MCF 10A (cell line): ENCODE measurements around the gene IGFALS. TPM values are rescaled to one million over a fixed set of nuclear protein-coding genes. Genes with fewer than 3 reads are reported as not detected.

ENCODE experiments used
- BruUV-seq: library from RNA; stranded (reverse); fragments of 400-500 nt; replicated peaks from 2 replicates; lab custom pipeline; 2021; lab: Mats Ljungman, UMichigan
- CTCF ChIA-PET: fragments of 300-600 bp; sonication (Branson Sonifier 250); formaldehyde crosslinking; extraction: SDS; loops from one replicate; lab custom pipeline; 2021; ENCODE audit warnings: antibody characterized with exemption, inconsistent platforms; lab: Yijun Ruan, JAX
- POLR2A ChIA-PET: fragments of 300-600, 350-650 bp; sonication (Branson Sonifier 250); formaldehyde crosslinking; extraction: SDS; loops from one replicate; lab custom pipeline; 2020; ENCODE audit warnings: antibody characterized with exemption, inconsistent platforms; lab: Yijun Ruan, JAX
- DNase-seq: peaks from one replicate; pipeline ENCODE4 v3.0.0-alpha.2; 2018; ENCODE audit not compliant: unreplicated experiment
- H3K27ac Mint-ChIP-seq: one replicate; pipeline ENCODE4 v1.8.0; 2022; ENCODE audit warnings: mild to moderate bottlenecking, low read depth, mixed read lengths; ENCODE audit not compliant: unreplicated experiment
- H3K27me3 Mint-ChIP-seq: one replicate; pipeline ENCODE4 v1.8.0; 2022; ENCODE audit warnings: mixed read lengths; ENCODE audit not compliant: insufficient read depth, unreplicated experiment
- H3K36me3 Mint-ChIP-seq: one replicate; pipeline ENCODE4 v1.8.0; 2022; ENCODE audit warnings: mild to moderate bottlenecking, moderate library complexity, mixed read lengths; ENCODE audit not compliant: insufficient read depth, unreplicated experiment
- H3K4me1 Mint-ChIP-seq: one replicate; pipeline ENCODE4 v1.8.0; 2022; ENCODE audit warnings: mixed read lengths; ENCODE audit not compliant: insufficient read depth, unreplicated experiment
- H3K4me3 Mint-ChIP-seq: one replicate; pipeline ENCODE4 v1.8.0; 2022; ENCODE audit warnings: mild to moderate bottlenecking, moderate library complexity, mixed read lengths; ENCODE audit not compliant: unreplicated experiment
- H3K9me3 Mint-ChIP-seq: one replicate; pipeline ENCODE4 v1.8.0; 2022; ENCODE audit warnings: mixed read lengths; ENCODE audit not compliant: unreplicated experiment
- CTCF ChIP-seq: fragments of 200-600 bp; IDR thresholded peaks from one replicate; pipeline ENCODE4 v1.8.0; 2022; ENCODE audit warnings: antibody characterized with exemption, mild to moderate bottlenecking; ENCODE audit not compliant: unreplicated experiment
- intact Hi-C: fragments of 100-400 bp; cut with micrococcal nuclease; formaldehyde crosslinking; loops from 2 replicates; pipeline ENCODE4 v1.14.1; 2022
- total RNA-seq: library from RNA; stranded (reverse); gene quantifications from 2 replicates; pipeline ENCODE4 v1.2.3, GENCODE V29; 2022

IGFALS gene
- total RNA-seq, 1 experiment from 2014 or later = not detected

DNA sequence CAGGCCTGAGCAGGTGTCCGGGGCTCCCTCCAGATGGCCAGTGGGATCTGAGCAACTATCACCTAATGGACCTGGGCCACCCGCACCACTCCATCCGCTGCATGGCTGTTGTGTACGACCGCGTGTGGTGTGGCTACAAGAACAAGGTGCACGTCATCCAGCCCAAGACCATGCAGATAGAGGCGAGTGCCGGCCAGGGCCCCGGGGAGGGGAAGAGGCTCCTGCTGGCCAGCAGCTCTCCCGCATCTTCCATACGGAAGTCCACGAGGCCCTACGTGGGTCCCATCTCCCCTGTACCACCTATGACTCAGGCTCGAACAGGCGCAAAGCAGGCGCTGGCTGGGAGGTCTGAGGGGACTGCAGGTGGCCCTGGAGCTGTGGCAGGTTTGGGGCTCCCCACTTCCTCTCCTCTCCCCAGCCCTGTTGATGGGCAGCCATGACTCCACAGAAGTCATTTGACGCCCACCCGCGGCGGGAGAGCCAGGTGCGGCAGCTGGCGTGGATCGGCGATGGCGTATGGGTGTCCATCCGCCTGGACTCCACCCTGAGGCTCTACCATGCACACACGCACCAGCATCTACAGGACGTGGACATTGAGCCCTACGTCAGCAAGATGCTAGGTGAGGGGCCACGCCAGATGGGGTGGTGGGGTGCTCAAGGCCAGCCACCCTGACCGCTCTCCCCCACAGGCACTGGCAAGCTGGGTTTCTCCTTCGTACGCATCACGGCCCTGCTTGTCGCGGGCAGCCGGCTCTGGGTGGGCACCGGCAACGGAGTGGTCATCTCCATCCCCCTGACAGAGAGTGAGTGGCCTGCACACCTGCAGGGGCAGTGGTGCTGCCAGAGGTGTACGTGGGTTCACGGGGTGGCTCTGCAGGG is 26.1 kb downstream of the IGFALS start:
- Mint-ChIP-seq H3K4me3 (no peak overlapping the region), H3K4me1 (peaks cover 7% of the 10 kb centered on the region), H3K9me3 (no peaks in the 10 kb centered on the region), H3K27ac (no peak overlapping the region), H3K36me3 (peaks cover 75% of the 10 kb centered on the region), H3K27me3 (no peaks in the 10 kb centered on the region)
- TF ChIP-seq CTCF = no peak
- CTCF ChIA-PET = interaction anchor here (0.9 kb wide), 1 partner anchor 12 kb away, joined by 3 read pairs; no protein-coding TSS in a partner anchor
- no TSS peak for BruUV-seq
- intact Hi-C loops = no loop called here
- no peak for DNase-seq
- POLR2A ChIA-PET = interaction anchor here (0.6 to 7.7 kb wide), 3 partner anchors 14 to 198 kb away, joined by 3 to 137 read pairs (median 57); partner anchors contain the start of genes MAPK8IP3, NUBP2, RPS2 and SPSB3

DNA sequence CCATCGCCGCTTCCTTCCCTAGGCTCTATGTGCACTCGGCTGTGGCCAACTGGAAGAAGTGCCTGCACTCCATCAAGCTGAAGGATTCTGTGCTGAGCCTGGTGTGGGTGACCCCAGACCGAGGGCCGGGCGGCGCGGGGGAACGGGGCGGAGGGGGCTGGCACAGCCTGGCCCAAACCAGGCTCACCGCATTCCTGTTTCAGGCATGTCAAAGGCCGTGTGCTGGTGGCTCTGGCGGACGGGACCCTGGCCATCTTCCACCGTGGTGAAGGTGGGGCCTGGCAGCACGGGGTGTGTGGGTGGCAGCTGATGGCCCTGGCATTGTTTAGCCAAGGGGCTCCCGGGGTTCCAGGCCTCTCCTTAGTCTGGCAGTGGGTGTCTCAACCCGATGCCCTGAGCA is 26.8 kb downstream of the IGFALS start:
- H3K4me1 Mint-ChIP-seq = peaks cover 7% of the 10 kb centered on the region
- peaks cover 75% of the 10 kb centered on the region for H3K36me3 Mint-ChIP-seq
- intact Hi-C loops = no loop called here
- TF ChIP-seq CTCF = no peak
- H3K4me3 Mint-ChIP-seq = no peak overlapping the region
- CTCF ChIA-PET = no interaction called here
- no peaks in the 10 kb centered on the region for H3K27me3 Mint-ChIP-seq
- H3K9me3 Mint-ChIP-seq = no peaks in the 10 kb centered on the region
- no TSS peak for BruUV-seq
- POLR2A ChIA-PET = interaction anchor here (0.6 kb wide), 1 partner anchor 198 kb away, joined by 3 read pairs; the partner anchor contains the start of gene RPS2
- H3K27ac Mint-ChIP-seq = no peak overlapping the region
- DNase-seq = no peak

GRCh38 chr16:1766231-1766630 is 27.3 kb downstream of the IGFALS start:
- ChIA-PET POLR2A (interaction anchor here (1.1 to 1.3 kb wide), 2 partner anchors 22 to 88 kb away, joined by 4 read pairs; partner anchors contain the start of gene JPT2), CTCF (interaction anchor here (0.6 kb wide), 1 partner anchor 423 kb away, joined by 3 read pairs; no protein-coding TSS in a partner anchor)
- no peaks in the 10 kb centered on the region for H3K9me3 Mint-ChIP-seq
- H3K36me3 Mint-ChIP-seq = peaks cover 77% of the 10 kb centered on the region
- no peak for TF ChIP-seq CTCF
- no peak for DNase-seq
- H3K27ac Mint-ChIP-seq = no peak overlapping the region
- intact Hi-C loops = no loop called here
- peaks cover 7% of the 10 kb centered on the region for H3K4me1 Mint-ChIP-seq
- BruUV-seq = no TSS peak
- no peaks in the 10 kb centered on the region for H3K27me3 Mint-ChIP-seq
- no peak overlapping the region for H3K4me3 Mint-ChIP-seq

GRCh38 chr16:1765826-1766225 is 27.7 kb downstream of the IGFALS start:
- CTCF ChIA-PET = interaction anchor here (0.5 to 0.7 kb wide), 3 partner anchors 16 to 423 kb away, joined by 3 read pairs; partner anchors contain the start of gene MAPK8IP3
- BruUV-seq = no TSS peak
- Mint-ChIP-seq H3K36me3 (peaks cover 80% of the 10 kb centered on the region), H3K4me3 (no peak overlapping the region), H3K27me3 (no peaks in the 10 kb centered on the region), H3K9me3 (no peaks in the 10 kb centered on the region), H3K27ac (no peak overlapping the region), H3K4me1 (peaks cover 7% of the 10 kb centered on the region)
- TF ChIP-seq CTCF = no peak
- no peak for DNase-seq
- POLR2A ChIA-PET = interaction anchor here (1.1 to 1.8 kb wide), 5 partner anchors 11 to 88 kb away, joined by 3 to 5 read pairs (median 4); partner anchors contain the start of genes JPT2 and MAPK8IP3
- intact Hi-C loops = no loop called here
